AG10803 (cell line): Measurements from ENCODE around the gene ITSN1.

ENCODE experiments used
- DNase-seq: peaks from one replicate; pipeline ENCODE4 v3.0.0; 2010; ENCODE audit warnings: low read depth
- H3K4me3 ChIP-seq: 2 replicates; pipeline ENCODE4 v1.5.1; 2011; ENCODE audit warnings: mild to moderate bottlenecking, low read length, control low read depth
- CTCF ChIP-seq: conservative IDR thresholded peaks from 2 replicates; pipeline ENCODE4 v1.5.1; 2011; ENCODE audit warnings: mild to moderate bottlenecking, low read length, control low read depth, inconsistent platforms

Gene ITSN1

GRCh38 chr21:33884376-33885171, 242.3 kb downstream of the ITSN1 start:
- peak overlapping the region; percentile 46 for H3K4me3 ChIP-seq
- DNase-seq = peak; percentile 96
- no peak for TF ChIP-seq CTCF

- no peak for DNase-seq
- no peak for TF ChIP-seq CTCF
- H3K4me3 ChIP-seq = peak overlapping the region; percentile 46
Observed at GRCh38 chr21:33885172-33885514, 242.8 kb downstream of the ITSN1 start.

GRCh38 chr21:33886321-33886720, 244.0 kb downstream of the ITSN1 start:
- DNase-seq = no peak
- H3K4me3 ChIP-seq = no peak overlapping the region
- TF ChIP-seq CTCF = no peak

GRCh38 chr21:33890187-33890586, 247.9 kb downstream of the ITSN1 start:
- no peak for DNase-seq
- H3K4me3 ChIP-seq = no peak overlapping the region
- TF ChIP-seq CTCF = no peak

- no peak overlapping the region for H3K4me3 ChIP-seq
- TF ChIP-seq CTCF = no peak
- DNase-seq = no peak
Observed at GRCh38 chr21:33892853-33893252, 250.6 kb downstream of the ITSN1 start.

GRCh38 chr21:33893917-33894316, 251.6 kb downstream of the ITSN1 start:
- H3K4me3 ChIP-seq = no peak overlapping the region
- DNase-seq = no peak
- no peak for TF ChIP-seq CTCF

- DNase-seq = peak; percentile 84
- peak overlapping the region; percentile 50 for H3K4me3 ChIP-seq
- peak; percentile 88 for TF ChIP-seq CTCF
Observed at GRCh38 chr21:33894736-33895288, 252.5 kb downstream of the ITSN1 start.
